DLD1 (cell line): ENCODE results near the gene BDNF.
"Not testable (repeated sequence)": the region's sequence is repeated elsewhere in the genome, so short reads cannot be mapped to it uniquely, and the experiment has no call there.

Experiments
- in situ Hi-C: cut with HindIII; loops from 2 replicates; pipeline ENCODE4 v1.10.0; 2017; ENCODE audit warnings: low sequenced_read_pairs

BDNF gene

GRCh38 chr11:27700351-27701301 is at the start of gene BDNF:
TSS of gene BDNF (minus strand) at chr11:27700455. CDS start at chr11:27658564, 41,891 bp downstream.
- in situ Hi-C loops, result no loop called here

GRCh38 chr11:27740362-27741013 is 40.2 kb upstream of the BDNF start:
- in situ Hi-C loops, result no loop called here

DNA sequence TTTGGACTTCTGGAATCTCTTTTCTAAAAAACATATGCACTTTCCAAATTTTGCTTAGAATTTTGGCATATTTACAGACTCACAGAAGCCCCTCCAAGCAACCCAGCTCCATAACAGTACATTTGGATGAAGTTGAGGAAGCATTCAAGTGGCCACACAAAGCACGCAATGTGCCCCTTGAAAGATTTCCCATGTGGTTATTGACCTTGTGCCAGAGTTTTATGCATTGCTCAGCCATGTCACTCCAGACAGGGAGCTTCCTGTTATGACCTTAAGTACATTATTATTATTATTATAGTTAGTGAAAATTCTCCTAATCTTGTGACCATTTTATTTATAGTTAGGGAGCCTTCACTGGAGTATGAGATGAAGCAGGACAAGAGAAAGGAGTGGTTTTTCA is 35.0 kb upstream of the BDNF start:
- in situ Hi-C loops, result no loop called here

GRCh38 chr11:27731803-27732202 is 31.5 kb upstream of the BDNF start:
- in situ Hi-C loops, result not testable (repeated sequence)

GRCh38 chr11:27726981-27727380 is 26.7 kb upstream of the BDNF start:
- in situ Hi-C loops, result no loop called here

- in situ Hi-C loops, result no loop called here
These were observed 23.4 kb upstream of the BDNF start for GRCh38 chr11:27723687-27724086.

GRCh38 chr11:27722953-27723344 is 22.7 kb upstream of the BDNF start:
- in situ Hi-C loops, result no loop called here

- in situ Hi-C loops, result no loop called here
These were observed 22.1 kb upstream of the BDNF start for GRCh38 chr11:27722117-27722952.

DNA sequence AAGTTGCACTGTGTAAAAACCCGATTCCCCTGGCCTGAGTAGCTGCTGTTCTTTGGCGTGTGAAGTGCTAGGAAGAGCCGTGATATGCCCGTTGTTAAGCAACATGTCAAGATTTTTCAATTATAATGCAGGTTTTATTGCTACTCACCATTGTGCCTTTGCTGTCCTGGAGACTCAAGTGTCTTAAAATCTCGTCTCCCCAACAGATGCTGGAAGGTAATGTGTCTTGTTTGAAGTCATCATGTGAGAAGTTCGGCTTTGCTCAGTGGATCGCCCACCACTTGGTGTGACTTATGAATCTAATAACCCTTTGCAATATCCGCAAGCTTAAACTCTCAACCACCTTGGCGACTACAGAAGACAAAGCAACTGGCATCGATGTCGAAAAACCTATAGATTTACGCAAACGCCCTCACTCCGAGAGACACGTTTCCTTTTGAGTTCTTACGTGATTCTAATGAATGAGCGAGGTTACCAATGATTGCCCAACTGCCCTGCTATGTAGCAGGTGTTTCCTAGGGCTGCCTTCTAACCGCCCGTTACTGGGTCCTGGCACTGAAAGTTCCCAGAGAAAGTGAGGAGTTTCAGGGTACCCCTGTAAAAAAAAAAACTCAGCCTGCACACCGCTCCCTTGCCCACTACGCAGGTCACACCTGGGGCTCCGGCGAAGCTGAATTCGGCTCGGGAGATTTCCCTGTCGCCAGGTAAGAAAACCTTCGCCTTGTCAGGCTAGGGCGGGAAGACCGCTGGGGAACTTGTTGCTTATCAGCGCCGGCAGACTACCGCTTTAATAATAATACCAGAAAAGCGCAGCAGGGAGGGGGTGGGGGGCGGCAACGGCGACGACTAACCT is 21.2 kb upstream of the BDNF start:
- in situ Hi-C loops, result no loop called here

GRCh38 chr11:27720277-27720830 is 20.1 kb upstream of the BDNF start:
- in situ Hi-C loops, result no loop called here

DNA sequence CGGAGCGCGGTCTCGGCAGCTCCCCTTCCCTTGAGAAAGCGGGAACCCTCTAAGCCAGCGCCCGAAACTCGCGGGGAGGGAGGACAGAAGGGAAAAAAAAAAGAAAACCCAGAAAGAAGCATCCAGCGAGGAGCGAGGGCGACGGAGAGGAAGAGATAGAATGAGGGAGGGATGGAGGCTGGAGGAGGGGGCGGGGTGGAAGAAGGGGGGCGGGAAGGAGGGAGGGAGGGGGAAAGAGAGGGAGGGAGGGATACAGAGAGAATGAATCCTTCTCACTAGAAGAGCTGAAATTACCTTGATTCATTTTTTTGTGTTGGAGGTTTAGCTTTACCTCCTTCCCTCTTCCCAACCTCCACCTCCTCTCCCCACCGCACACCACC is 19.3 kb upstream of the BDNF start:
- in situ Hi-C loops, result no loop called here

DNA sequence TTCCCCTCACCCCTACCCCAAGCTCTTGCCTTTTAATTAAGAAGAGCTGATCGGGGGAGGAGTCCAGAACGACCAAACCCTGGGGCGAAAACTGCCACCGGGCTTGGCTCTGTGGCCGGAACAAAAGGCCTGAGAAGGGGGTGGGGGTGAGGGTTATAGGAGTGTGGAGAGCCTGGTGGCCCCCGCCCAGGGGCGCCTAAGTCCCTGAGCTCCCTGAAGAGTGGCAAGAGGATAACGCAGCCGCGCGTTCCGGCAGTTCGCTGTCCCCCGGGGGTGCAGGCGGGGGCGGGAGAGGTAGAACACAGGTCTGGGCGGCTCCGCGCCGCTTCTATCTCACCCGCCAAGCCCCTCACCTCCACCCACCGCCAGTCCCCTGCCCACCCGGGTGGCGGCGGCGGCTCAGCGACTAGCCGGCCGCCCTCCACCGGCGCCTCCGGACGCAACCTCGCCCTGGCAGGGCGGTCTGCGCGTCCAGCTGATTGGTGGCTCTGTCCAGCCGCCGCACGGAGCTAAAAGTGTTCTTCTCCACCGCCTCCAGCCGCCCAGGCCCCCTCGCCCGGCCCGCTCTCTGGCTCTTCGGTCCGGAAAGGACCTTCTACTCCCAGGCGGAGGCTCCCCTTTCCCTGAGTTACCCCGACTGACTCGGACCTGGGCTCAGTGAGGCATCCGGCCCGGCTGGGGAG is 18.7 kb upstream of the BDNF start:
- in situ Hi-C loops, result no loop called here

GRCh38 chr11:27718346-27718862 is 18.1 kb upstream of the BDNF start:
- in situ Hi-C loops, result no loop called here

DNA sequence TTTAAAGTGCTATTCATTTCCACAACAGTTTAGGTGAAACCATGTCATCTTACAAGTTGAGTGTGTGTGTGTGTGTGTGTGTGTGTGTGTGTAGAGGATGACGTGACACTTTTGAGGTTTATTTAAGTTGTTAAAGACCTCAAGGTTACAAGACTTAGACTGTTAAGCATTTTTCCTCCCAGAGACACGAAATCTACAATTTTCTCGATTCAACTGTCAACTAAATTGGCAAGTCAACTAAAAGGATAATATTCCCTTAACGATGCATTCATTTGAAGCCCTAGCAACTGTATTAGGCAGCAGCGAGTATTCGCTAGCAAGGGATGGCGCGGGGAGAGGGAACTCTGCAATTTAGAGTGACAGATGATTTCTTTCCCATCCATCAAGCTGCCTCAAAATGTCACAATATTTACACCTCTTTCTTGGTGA is 17.6 kb upstream of the BDNF start:
- in situ Hi-C loops, result no loop called here

DNA sequence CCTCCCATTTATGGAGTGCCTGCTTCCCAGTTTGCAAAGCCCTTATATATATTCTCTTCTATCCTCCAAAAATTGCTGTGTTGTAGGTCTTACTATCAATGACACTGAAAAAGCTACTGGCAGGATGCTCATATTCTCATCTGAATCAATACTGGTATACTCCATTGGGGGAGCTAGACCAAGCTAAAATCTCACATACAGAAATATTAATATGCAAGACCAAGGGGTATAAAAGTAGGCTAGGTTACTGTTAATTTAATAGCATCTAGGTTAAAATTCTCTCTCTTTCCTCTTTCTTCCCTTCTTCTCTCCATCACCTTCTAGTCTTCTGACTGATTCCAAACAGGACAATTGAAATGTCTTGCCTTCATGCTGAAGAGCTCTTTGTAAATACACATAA is 17.1 kb upstream of the BDNF start:
- in situ Hi-C loops, result no loop called here

DNA sequence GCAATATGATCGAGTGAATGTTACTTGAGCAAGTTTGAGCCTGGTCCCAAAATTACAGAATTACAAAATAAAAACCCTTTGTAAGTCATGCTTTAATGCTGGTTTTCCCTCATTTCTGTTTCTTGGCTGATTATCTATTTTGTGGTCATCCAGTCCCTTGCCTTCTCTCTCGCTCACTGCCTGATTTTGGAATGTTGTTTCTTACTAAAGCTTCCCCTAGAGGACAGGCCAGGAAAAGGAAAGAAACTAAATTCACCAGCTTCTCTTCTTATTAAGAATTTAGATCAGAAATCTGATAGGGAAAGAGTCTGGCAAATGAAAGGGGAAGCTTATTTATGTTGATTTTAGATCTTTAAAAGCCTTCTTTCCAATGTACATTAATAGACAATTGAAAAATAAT is 16.6 kb upstream of the BDNF start:
- in situ Hi-C loops, result no loop called here

DNA sequence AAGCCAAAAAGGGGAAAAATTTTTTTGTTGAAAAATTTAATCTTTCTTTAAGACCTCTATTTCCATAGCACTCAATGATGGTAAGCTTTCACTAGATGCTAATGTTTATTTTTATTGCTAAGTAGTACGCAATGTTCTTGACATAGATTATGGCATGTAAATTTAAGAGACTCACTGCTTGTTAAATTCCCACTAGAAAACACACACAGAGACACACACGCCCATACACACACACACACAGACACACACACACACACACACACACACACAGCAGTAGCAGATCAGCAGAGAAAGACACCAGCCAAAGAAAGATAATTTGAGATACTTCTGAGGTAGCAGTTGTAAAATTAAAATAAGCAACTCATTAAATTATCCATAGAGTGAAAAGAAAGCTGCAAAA is 16.0 kb upstream of the BDNF start:
- in situ Hi-C loops, result no loop called here

DNA sequence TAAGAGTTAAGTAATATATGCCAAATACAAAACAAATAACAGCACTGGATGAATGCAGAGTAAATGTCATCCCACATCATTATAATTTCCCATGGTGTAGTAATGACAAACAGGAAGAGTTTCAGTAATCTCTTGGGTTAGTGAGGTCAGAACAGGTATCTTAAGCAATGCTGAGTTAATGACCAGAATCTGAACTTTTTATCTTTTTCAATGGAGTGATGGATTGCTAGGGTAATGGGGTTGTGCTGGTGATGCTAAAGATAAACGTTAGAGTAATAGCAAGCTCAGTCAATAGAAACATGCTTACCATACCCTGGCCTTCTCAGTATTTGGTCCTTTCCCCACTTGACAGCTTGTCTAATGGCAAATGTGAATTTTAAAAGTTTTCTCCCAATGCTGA is 11.5 kb upstream of the BDNF start:
- in situ Hi-C loops, result no loop called here

DNA sequence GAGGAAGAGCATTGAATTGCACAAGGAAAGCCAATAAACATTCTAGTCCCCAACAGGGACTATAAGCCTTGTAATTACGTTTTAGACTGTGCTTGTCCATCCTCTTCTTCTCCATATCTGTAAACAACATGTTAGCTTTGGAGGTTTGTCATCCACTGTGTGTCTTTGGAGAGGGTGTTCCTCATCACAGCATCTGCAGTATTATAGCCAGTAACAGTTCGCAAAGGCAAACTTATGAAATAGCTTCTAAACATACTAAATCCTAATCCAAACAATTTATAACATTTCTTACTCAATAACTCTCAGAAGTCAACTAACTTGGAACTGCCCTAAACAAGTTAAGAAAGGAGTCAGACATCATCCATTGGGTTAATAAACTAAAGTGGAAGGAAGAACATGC is 10.3 kb upstream of the BDNF start:
- in situ Hi-C loops, result no loop called here
